ENCODE data around the gene ZNHIT2. TPM values are rescaled to one million over a fixed set of nuclear protein-coding genes. Genes with fewer than 3 reads are reported as not detected.
A peak's percentile ranks its signal among the peaks of the same experiment; 100 is the strongest.

ZNHIT2 gene
- total and polyA plus RNA-seq, 2 of the 13 experiments (the other 11 are each of a cell fraction or from before 2014, with no cell fraction given), result 1.1 to 6.5 TPM

DNA sequence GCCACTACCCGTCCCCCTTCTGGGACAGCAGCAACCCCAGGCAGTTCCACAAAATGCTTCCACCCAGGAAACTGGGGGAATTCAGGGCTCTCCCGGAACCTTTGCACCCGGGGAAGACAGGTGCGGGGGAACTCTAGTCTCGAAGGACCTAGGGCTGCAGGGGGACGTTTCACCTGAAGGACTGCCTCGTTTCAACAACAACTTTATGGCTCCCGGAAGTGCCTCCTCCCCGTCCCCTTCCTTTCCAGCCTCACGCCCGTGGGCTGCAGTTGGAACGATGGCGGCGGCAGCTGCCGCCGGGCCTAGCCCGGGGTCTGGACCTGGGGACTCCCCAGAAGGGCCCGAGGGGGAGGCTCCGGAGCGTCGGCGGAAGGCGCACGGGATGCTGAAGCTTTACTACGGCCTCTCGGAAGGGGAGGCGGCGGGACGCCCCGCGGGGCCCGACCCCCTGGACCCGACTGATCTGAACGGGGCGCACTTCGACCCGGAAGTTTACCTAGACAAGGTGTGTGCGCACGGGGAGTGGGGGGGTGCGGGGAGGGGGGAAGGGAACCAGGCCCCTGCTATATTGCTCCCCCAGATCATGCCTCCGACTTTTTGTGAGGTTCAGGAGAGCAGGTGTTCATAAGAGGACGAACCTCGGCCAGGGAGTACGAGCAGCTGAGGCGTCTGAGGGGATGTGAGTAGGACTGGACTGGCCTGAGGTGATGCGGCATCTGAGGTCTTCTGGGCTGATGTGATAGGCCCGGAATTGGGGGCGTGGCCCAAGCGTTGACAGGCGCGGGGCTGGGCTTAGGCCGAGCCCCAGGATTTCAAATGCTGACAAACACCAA, 21.3 kb downstream of the ZNHIT2 start, which contains the start of gene VPS51 (continued):
- TF ChIP-seq, protein P1, sequence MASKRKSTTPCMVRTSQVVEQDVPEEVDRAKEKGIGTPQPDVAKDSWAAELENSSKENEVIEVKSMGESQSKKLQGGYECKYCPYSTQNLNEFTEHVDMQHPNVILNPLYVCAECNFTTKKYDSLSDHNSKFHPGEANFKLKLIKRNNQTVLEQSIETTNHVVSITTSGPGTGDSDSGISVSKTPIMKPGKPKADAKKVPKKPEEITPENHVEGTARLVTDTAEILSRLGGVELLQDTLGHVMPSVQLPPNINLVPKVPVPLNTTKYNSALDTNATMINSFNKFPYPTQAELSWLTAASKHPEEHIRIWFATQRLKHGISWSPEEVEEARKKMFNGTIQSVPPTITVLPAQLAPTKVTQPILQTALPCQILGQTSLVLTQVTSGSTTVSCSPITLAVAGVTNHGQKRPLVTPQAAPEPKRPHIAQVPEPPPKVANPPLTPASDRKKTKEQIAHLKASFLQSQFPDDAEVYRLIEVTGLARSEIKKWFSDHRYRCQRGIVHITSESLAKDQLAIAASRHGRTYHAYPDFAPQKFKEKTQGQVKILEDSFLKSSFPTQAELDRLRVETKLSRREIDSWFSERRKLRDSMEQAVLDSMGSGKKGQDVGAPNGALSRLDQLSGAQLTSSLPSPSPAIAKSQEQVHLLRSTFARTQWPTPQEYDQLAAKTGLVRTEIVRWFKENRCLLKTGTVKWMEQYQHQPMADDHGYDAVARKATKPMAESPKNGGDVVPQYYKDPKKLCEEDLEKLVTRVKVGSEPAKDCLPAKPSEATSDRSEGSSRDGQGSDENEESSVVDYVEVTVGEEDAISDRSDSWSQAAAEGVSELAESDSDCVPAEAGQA (IDR thresholded peaks at IDR 0.05; ENCODE audit: low read depth), result peak; percentile 93
- TF ChIP-seq, protein P1 (CRISPR knock-in tag; IDR thresholded peaks at IDR 0.05; ENCODE audit: borderline replicate concordance), result no peak
- no peak for TF ChIP-seq MYNN (CRISPR knock-in tag; IDR thresholded peaks at IDR 0.05; ENCODE audit: low read depth)
- TF ChIP-seq ZNF782 (CRISPR knock-in tag; IDR thresholded peaks at IDR 0.05; ENCODE audit: borderline replicate concordance), result no peak; the same call in 1 of the 2 replicates
- TF ChIP-seq POGZ (CRISPR knock-in tag; IDR thresholded peaks at IDR 0.05), result peak; percentile 81
- no peak for TF ChIP-seq MAFF (IDR thresholded peaks at IDR 0.05; ENCODE audit: low read depth, low read length)
- peak; percentile 64; the same call in 1 of the 2 replicates for TF ChIP-seq ZSCAN5A (CRISPR knock-in tag; IDR thresholded peaks at IDR 0.05; ENCODE audit: borderline replicate concordance)
- no peak for TF ChIP-seq ZFP36L1 (CRISPR knock-in tag; IDR thresholded peaks at IDR 0.05)
- TF ChIP-seq HMG20B (CRISPR knock-in tag; conservative IDR thresholded peaks at IDR 0.05), result peak; percentile 47; the same call in 1 of the 2 replicates
- TF ChIP-seq KLF9 (CRISPR knock-in tag; IDR thresholded peaks at IDR 0.05; ENCODE audit: low read depth), result peak; percentile 74
- peak; percentile 60 for TF ChIP-seq CREB1 (IDR thresholded peaks at IDR 0.05)
- peak; percentile 88 for TF ChIP-seq CREB1 (CRISPR knock-in tag; IDR thresholded peaks at IDR 0.05)
- TF ChIP-seq, protein P2, sequence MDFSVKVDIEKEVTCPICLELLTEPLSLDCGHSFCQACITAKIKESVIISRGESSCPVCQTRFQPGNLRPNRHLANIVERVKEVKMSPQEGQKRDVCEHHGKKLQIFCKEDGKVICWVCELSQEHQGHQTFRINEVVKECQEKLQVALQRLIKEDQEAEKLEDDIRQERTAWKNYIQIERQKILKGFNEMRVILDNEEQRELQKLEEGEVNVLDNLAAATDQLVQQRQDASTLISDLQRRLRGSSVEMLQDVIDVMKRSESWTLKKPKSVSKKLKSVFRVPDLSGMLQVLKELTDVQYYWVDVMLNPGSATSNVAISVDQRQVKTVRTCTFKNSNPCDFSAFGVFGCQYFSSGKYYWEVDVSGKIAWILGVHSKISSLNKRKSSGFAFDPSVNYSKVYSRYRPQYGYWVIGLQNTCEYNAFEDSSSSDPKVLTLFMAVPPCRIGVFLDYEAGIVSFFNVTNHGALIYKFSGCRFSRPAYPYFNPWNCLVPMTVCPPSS (IDR thresholded peaks at IDR 0.05), result no peak
- no peak for TF ChIP-seq ZBTB14 (CRISPR knock-in tag; IDR thresholded peaks at IDR 0.05)
- TF ChIP-seq NCOA1 (CRISPR knock-in tag; IDR thresholded peaks at IDR 0.05), result no peak
- TF ChIP-seq SOX6 (IDR thresholded peaks at IDR 0.05), result no peak
- peak; percentile 50; the same call in 1 of the 2 replicates for TF ChIP-seq SOX6 (CRISPR knock-in tag; IDR thresholded peaks at IDR 0.05)
- TF ChIP-seq GFI1 (CRISPR knock-in tag; IDR thresholded peaks at IDR 0.05; ENCODE audit: borderline replicate concordance), result peak; percentile 65
- TF ChIP-seq, protein P3, sequence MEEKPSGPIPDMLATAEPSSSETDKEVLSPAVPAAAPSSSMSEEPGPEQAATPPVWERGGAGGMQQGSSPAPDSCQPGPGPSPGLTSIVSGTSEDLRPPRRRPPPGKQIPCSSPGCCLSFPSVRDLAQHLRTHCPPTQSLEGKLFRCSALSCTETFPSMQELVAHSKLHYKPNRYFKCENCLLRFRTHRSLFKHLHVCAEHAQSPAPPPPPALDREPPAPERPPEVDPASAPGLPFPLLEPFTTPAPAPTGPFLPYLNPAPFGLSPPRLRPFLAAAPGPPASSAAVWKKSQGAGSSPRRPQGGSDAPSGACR (CRISPR knock-in tag; IDR thresholded peaks at IDR 0.05), result no peak
- TF ChIP-seq NBN (conservative IDR thresholded peaks at IDR 0.05), result no peak
